ENCODE data around the gene TEPSIN.

The TEPSIN gene

DNA sequence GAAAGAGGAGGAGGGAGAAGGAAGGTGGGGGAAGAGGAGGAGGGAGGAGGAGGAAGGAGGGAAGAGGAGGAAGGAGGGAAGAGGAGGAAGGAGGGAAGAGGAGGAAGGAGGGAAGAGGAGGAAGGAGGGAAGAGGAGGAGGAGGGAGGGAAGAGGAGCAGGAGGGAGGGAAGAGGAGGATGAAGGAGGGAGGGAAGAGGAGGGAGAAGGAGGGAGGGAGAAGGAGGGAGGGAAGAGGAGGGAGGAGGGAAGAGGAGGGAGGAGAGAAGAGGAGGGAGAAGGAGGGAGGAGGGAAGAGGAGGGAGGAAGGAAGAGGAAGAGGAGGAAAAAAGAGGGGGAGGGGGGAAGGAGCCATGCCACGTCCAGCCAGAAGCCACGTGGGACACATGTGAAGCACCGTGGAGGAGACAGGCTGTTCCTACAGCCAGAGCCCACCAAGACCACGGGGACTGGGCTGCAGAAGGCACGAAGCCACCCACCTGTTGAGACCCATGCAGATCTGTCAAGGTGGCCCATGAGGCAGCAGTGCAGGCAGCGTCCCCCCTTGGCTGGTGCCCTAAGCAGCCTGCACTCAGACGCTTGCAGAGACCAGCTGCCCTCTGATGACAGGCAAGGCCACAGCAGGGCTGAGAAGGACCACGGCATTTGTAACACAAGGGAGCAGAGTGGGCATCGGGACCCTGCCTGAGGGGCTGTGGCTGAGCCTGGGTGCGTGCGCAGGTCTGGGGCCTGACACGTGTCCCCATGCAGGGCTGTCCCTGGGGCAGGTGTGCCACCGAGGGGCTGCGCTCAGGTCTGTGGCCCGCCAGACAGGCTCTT is 10.6 kb upstream of the TEPSIN start:
- DNase-seq (ENCODE audit: low spot score), result no peak

DNA sequence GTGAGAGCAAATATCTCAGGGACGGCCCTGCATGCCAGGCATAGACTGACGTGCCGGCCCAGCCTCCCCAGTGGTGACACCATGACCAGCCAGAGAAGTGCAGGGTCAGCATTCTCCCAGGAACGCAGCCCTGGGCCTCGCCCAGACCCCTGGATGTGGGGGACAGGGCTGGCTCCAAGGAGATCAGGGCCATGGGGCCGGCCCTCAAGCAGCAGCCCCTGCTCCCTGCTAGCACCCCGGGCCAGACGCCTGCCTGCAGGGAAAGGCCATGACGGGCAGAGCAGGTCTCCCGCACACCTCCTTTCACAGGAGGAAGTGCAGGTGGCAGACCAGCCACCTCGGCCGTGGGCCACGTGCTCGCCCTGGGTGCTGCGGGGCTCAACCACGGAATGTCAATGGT is 9.8 kb upstream of the TEPSIN start:
- no peak for DNase-seq (ENCODE audit: low spot score)

DNA sequence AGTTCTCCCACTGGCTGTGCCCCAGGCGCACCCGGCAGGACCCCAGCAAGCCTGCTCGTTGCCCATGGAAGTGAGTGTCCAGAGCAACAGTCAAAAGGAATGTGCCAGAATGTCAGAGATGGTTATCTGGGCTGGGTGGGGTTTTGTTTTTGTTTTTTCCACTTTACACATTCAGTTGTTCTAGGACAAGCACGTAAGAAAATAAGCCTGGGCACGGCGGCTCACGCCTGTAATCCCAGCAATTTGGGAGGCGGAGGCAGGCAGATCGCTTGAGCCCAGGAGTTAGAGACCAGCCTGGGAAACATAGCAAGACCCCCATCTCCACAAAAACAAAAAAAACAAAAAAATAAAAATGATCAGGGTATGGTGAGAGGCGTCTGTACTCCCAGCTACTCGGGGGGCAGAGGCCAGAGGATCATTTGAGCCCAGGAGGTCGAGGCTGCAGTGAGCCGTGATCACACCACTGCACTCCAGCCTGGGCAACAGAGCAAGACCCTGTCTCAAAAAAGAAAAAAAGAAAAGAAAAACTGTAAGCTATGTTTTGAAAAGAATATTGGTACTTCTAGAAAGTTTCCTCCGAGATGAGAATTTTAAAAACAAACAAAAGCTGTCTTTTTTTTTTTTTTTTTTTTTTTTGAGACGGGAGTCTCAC is 8.6 kb upstream of the TEPSIN start:
- DNase-seq (ENCODE audit: low spot score), result no peak

DNA sequence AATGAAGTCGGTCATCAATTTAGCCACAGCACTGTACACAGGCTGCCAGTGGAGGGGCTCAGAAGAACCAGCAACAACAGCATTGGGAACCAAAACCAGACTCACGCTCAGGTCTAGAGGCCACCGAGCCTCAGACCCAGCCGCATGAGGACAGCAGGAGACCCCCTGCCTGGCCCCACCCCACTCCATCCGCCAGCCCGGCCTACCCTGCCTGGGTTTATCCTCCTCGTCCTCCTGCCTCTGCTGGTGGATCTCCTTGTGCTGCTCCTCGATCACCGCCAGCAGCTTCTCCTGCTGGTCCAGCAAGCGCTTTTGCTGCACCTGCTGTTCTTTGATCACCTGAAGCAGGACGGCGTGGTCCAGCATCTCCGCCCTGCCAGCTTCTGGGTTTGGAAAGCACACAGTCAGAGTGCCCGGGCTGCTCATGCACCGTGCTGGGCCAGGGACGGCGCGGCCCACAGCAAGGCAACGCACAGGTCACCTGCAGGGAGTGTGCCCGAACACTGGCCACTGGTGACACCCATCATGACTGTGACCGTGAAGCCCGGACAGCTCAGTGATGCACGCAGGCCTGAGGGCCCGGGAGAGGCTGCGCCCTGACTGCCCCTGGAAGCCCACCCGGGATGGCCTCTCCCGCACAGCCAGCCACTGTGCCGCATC is 8.0 kb upstream of the TEPSIN start:
- no peak for DNase-seq (ENCODE audit: low spot score)

DNA sequence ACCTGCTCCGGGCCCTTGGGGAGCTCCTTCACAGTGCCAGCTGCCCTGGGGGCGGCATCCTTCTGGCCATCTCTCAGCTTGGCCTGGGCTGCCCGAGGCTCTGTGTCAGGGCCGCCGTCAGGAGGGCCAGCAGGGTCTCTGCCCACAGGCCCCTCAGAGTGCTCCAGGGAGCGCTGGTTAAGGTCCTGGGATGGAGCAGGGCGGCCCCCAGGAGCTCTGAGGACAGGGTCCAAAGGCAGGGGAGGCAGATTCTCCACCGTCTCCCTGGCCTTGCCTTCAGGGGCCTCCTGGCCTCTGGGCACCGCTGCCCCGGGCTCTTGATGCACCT is 7.5 kb upstream of the TEPSIN start:
- DNase-seq (ENCODE audit: low spot score), result no peak

DNA sequence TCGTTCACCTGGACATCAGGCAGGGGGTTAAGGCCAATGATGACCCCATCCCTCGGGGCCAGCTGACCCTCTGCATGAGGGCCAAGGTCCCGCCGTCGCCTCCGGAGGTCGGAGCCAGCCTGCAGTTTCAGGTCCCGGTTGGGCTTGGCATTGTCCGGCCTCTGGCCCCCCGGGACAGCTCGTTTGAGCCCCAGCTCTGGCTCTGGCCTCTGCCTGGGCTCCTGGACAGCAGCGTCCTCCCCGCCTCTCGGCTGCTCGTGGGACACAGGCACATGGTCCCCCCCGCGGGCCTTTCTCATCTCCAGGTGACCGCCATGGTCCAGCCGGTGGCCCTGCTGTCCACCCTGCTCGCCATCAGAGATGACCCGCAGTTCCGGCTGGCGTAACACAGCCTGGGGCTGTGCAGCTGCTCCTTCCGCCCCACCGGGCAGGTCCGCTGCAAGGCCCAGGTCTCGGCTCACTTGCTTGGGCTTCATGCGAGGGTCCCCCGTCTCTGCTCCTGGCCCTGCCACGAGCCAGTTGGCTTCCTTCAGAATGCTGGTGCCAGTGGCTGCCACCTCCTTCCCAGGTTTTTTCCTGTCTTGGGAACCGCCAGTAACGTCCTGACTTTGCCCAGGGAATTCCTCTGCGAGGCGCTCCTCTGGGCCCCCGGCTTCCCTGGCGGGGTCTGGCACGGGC is 6.9 kb upstream of the TEPSIN start:
- no peak for DNase-seq (ENCODE audit: low spot score)

DNA sequence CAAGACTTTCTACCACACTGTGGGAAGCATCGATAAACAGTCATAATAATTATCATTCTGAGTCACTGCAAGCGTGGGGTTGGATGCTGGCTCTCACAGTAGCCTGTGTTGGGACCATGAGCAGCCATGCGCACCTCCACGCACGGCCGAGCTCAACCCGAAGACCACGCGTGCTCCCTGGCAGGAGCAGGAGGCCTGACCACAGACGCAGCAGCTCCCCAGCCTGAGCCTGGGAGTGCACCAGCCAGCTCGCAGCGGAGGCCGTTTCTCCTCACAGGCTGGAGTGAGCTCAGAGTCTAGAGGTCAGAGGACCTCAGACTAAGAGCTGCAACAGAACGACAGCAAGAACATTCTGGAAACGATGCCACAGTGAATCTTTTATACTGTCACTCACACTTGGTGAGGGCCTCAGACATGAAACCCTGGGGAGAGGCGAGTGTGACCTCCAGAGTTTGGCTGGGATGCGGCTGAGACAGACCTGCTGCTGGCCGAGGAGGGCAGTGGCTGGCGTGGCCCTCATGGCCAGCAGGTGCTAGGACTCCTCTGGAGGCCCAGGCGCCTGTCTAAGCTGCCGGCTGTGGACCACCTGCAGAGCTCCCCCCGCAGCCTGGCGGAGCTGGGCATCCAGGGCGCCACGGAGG is 6.3 kb upstream of the TEPSIN start:
- DNase-seq (ENCODE audit: low spot score), result no peak

DNA sequence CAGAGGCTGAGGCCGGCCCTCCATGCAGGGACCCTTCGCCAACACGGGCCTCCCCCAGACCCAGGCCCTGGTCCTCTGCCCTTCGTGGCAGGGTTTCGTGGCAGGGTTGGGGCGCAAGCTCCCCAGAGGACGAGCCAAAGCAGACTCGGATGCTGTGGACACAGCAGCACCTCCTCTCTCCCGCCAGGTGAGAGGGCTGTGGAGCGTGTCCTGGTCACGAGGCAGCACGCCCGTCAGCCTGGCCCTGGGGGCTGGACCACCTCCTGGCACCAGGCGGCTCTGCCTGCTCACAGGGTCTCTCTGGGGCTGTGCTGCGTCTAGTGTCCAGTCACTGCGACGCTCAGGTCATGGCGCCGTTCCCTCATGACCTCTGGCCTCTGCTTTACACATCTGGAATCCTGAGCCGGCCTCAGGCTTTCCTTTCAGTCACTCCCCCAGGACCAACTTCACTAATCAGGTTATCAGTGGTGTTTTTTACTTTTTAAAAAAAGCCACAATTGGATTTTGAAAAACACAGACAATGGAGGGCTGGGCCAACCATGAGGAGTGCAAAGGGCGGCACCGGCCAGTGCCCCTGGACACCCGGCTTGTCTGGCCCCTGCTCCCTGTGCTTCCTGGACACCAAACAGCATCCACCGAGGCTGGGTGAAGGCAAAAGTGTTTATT is 5.6 kb upstream of the TEPSIN start:
- no peak for DNase-seq (ENCODE audit: low spot score)

DNA sequence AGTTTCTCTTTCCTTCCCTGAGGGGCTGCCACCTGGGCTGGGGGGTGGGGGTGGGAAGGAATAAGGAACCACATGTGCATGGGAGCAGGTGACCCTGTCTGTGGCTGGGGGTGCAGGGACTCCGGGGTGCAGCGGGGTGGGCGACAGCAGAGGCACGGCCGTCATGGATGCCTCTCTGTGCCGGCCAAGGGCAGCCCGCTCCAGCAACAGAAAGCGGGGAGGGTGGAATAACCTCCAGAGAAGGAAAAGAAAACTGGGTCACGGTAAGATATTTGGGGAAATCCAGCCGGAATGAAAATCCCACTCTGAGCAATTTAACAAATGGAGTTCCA is 4.4 kb upstream of the TEPSIN start:
- DNase-seq (ENCODE audit: low spot score), result no peak

DNA sequence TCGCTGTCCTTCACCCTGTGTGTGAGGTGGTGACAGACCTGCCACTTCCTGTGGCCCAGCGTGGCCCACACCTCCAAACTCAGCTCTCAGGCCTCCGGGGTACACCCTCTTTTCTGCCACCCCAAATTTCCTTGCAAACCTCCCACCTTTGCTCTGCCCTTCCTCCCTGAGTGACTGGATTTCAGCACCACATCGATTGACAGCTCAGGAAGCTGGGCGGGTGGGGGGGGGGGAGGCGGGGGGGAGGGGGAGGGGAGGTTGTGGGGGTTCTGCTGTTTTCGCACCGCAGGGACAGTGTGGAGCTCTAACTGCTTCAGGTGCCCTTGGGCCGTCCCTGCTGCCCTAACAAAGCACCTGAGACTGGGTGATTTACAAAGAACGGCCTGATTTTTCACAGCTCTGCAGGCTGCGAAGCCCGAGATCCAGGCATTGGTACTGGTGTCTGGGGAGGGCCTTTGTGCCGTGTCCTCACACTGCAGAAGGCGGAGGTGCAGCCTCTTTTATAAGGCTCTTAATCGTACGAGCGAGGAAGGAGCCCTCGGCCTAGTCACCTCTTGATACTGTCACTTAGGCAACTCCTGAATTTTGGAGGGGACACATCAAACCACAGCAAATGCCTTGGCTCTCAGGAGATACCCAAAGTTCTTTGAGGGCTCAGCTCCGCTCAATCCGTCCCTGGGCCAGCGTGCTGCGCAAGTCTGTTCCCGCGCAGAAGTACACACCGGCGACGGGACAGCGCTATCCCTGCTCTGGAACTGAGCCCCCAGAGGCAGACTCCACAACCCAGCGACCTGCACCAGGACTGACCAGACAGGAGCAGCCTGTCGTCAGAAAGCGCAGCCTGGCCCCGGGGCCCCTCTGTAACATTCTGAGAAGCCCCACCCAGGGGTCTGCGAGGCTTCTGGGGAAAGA is 3.8 kb upstream of the TEPSIN start:
- DNase-seq (ENCODE audit: low spot score), result no peak

DNA sequence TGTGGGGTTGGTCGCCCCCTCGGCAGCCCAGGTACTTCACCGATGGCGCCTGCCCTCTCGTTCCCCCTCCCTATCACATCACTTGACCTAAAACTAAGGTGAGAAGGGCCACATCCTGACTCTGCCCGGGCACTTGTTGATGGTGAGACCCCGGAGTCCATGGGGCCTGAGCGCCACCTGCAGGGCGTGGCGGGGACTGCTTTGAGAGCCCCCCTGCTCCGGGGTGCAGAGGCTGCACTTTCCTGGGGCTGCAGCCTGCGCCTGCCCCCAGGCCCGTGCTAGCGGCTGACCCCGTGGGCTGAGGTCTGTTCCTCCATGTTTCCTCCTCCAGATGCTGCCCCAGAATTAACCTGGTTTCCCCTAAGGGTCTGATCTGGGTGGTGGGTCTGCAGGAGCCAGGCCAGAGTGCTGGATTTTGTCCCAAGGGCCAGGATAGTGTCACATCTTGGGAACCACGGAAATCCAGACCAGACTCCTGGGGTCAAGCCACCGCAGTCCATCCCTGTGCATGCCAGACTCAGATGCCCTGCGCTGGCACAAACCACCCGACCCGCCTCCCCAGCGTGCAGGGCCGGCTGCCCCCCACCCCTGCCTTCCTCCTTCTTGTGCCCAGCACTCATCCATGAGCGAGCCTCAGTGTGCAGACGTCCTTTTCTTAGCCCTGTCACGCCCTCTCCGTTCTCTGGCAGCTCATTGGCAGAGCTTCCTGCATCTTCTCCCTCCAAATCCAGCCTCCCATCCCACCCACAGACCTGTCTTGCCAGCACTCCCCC is 3.0 kb upstream of the TEPSIN start:
- DNase-seq (ENCODE audit: low spot score), result peak; percentile 80

DNA sequence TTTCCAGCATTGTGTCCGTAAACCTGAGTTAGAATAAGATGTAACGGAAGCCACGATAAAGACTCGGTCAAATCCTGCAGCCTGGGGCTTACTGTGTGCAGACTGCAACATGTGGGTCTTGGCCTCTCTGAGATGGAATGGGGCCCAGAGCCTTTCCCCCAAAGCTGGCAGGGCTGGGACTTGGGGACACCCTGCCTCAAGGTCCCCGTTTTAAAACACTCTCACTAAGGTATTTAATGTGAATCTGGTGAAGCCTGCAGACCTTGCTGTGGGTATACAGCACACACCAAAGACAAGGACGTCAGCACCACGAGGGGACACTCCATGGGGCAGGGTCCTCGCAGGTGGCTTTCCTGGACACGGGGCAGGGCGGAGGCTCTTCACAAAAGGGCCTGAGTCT is 2.3 kb upstream of the TEPSIN start:
- no peak for DNase-seq (ENCODE audit: low spot score)

DNA sequence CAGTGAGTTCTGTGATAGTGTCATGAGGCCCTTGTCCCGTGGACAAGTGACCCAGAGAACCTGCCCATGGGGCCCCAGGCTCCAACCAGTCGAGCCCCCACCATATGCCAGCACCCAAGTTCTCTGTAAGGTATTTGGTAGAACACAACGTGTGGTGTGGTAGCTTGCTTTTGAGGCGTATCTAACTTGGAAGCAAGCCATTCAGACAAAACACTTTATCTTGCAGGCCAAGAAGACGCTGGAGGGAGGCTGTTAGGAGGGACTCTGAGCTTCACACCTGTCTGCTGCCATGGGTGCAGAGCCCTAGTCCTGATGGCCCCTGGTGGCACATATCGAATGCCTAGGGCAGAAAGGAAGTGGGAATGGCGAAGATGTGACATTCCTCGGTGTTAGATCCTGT is 1.9 kb upstream of the TEPSIN start:
- no peak for DNase-seq (ENCODE audit: low spot score)

DNA sequence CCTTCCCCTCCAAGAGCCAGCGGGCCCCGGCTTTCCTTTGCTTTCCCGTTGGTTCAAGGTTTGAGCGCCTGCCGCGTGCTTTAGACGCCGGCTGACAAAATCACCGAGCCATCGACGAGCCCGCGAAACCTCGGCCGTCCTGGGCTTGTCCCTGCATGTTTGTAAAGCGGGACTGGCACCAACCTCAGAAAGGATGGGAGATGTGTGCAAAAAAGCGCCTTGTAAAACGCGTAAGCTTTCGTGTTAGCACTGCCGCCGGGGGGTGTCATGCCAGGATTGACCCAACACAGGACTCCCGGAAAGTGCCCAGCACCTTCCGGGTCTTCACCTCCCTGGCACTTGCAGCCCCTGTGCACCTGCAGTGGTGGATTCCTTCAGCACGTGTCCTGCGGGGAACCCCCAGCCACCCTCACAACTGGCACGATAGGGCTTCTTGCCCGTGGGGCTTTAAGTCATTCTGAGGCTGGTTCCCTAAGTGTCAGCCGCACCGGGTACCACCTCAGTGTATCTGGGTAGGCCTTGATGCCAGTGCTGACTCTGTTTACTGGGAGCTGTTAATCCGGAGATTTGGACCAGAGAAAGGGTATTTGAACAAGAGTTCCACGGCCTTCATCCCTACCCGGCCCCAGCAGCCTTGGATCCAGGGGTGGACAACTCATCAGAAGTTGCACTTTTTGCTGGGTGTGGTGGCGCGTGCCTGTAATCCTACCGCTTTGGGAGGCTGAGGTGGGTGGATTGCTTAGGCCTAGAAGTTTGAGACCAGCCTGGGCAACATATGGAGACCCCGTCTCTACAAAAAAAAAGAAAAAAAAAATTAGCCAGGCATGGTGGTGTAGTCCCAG is 1.1 kb upstream of the TEPSIN start:
- DNase-seq (ENCODE audit: low spot score), result peak; percentile 57

DNA sequence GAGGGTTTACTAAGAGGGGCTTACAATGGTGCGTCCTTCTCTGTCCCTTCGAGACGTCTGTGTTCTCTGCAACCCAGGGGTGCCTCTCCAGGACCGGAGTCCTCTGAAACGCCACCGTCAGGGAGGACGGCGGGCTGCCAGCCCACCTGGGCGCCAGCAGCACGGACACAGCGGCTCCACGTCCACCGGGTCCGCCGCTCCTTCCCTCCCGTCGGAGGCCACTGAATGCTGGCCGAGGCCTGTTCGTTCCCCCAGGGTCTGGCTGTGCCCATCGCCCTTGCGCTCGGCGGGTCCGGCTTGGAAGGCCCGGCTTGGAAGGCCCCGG is 403 bp downstream of the TEPSIN start:
- peak; percentile 32 for DNase-seq (ENCODE audit: low spot score)

DNA sequence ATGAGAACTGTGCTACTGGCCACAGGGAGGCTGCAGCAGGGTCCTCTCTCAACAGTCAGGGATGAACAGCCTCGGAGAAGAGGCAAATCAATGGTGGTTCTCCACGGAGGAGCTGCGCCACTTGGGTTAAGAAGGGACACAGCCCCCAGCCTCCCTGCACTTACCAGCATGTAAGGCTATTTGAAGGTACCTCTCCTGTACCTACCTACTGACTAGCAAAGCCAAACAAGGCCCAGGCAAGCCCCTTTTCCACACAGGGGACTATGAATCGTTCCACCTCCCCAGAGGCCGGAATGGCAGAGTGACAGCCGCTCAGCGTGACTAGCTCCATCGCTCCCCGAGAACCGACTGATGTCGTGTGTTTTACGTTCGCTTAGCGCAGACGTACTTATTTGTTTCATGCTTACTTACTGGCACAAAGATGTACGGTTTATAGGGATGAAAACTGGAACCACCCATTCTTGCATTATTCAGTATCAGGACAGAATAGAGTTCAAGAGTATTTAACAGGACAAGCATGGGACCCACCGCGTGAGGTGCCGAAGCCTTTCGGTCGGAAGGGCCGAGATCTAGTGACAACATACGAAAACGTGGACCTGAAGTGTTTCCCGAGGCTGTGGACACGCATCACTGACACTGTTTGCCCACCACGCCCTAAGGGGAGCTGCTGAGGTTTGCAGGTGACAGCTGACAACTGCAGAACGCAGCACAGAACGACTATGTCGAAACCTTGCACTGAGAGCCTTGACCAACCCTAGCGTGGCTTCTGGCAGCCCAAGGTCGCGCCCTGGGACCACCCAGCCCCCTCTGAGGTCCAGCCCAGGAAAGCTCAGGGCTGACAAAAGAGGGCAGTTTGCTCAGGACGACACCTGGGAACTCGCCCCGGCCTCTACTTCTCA is 1.0 kb downstream of the TEPSIN start:
- DNase-seq (ENCODE audit: low spot score), result no peak

DNA sequence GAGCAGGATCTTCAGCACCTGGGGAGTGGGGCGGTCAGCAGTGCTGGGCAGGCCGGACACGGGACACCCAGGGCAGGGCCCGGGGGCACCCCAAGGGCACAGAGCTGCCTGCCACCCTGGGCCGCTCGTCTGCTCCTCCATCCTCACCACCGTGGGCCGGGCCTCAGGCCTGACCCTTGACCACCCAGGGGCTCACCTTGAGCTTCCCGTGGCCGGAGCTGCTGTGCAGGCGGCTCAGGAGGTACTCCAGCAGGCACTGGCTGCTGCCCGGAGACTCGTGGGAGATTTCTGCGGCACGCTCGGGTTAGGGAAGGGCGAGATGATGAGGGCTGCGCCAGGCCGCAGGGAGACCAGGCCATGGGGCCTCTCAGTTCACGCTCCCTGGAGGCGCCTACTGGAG is 2.1 kb downstream of the TEPSIN start:
- DNase-seq (ENCODE audit: low spot score), result no peak
